K562 (cell line): ENCODE results near the gene SLC5A6.

Source experiments
- ATF1 ChIP-seq, 2 experiments: fragments of 450-650 bp in 1 of 2; IDR thresholded peaks; 2 replicates each; pipeline ENCODE4 v1.6.1; 2016; ENCODE audit warnings: missing compliant biosample characterization in 1 of 2, missing genetic modification characterization in 1 of 2
- DMBX1 ChIP-seq: fragments of 250-450 bp; sonication (Bioruptor Pico); IDR thresholded peaks from 2 replicates; pipeline ENCODE4 v1.8.0; 2022; ENCODE audit warnings: inconsistent platforms, mild to moderate bottlenecking, moderate library complexity, borderline replicate concordance
- EP300 ChIP-seq: IDR thresholded peaks from 2 replicates; pipeline ENCODE4 v1.6.1; 2012; ENCODE audit warnings: low read length, improper control_type of control experiment
- GABPA ChIP-seq: fragments of 200-800 bp; sonication (Bioruptor generic); conservative IDR thresholded peaks from 2 replicates; pipeline ENCODE4 v1.6.1; 2016; ENCODE audit warnings: low read depth, missing genetic modification characterization, missing compliant biosample characterization
- RBFOX2 ChIP-seq: fragments of 200-400 bp; formaldehyde crosslinking; IDR thresholded peaks from 2 replicates; pipeline ENCODE4 v1.6.1; 2017; ENCODE audit warnings: low read depth, mild to moderate bottlenecking, low read length, moderate library complexity
- SMAD3 ChIP-seq: fragments of 450-650 bp; formaldehyde crosslinking; conservative IDR thresholded peaks from 2 replicates; pipeline ENCODE4 v1.4.0; 2020; ENCODE audit warnings: mild to moderate bottlenecking
- ZNF23 ChIP-seq: fragments of 250-450 bp; sonication (Bioruptor Pico); IDR thresholded peaks from 2 replicates; pipeline ENCODE4 v1.4.0; 2020; ENCODE audit warnings: mild to moderate bottlenecking
- TF ChIP-seq, protein P1 (sequence below): IDR thresholded peaks from 3 replicates; pipeline ENCODE4 v1.6.1; 2011; ENCODE audit warnings: borderline replicate concordance, mild to moderate bottlenecking, moderate library complexity; ENCODE audit not compliant: insufficient read length; ENCODE audit errors: extremely low read depth
- TF ChIP-seq, protein P2 (sequence below), 3 experiments: IDR thresholded peaks in 2 of 3; conservative IDR thresholded peaks in 1 of 3; 2 replicates each; pipeline ENCODE4 v1.5.1; 2011 to 2012; ENCODE audit warnings: low read length in 3 of 3, mild to moderate bottlenecking in 3 of 3, control low read depth in 2 of 3, improper control_type of control experiment in 1 of 3, inconsistent platforms in 1 of 3, low read depth in 1 of 3, mixed read lengths in 1 of 3, moderate library complexity in 1 of 3; ENCODE audit not compliant: insufficient read depth in 2 of 3

DNA sequence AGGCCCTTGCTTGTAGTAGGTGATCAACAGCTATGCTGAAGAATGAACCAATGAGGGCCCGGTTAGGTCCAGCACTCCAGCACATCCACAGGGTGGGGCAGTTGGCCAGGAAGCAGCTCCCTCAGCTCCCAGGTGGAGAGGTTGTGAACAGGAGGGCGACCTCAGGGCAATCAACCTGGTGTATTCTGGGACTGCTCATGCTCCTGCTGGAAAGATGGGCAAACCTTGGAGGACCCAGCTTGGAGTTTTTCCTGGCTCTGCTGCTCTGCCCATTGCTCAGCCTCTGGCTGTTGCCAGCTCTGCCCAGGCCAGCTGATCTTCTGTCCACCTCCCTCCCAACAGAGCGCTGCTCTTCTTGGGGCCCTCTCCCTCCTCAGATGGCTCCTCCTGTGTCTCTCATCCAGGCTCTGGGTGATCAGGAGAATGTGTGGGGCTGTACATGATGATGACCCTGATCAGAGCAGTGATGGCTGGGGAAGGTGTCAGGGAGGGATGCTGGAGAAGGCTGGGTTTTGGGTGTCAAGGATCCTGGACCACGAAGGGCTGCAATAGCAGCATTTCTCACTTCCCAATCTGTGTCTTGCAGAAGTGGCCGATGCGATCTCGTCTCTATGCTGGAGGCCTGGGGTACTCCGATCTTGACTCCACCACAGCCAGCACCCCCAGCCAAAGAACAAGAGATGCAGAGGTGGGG lies 59.8 kb downstream of the SLC5A6 start:
- TF ChIP-seq SMAD3 (CRISPR knock-in tag) (no peak), EP300 (no peak), RBFOX2 (no peak), ZNF23 (CRISPR knock-in tag) (no peak), DMBX1 (CRISPR knock-in tag) (no peak), GABPA (no peak), ATF1 (CRISPR knock-in tag; IDR thresholded peaks at IDR 0.05) (no peak), ATF1 (tag; IDR thresholded peaks at IDR 0.05) (no peak)
- TF ChIP-seq, protein P1, sequence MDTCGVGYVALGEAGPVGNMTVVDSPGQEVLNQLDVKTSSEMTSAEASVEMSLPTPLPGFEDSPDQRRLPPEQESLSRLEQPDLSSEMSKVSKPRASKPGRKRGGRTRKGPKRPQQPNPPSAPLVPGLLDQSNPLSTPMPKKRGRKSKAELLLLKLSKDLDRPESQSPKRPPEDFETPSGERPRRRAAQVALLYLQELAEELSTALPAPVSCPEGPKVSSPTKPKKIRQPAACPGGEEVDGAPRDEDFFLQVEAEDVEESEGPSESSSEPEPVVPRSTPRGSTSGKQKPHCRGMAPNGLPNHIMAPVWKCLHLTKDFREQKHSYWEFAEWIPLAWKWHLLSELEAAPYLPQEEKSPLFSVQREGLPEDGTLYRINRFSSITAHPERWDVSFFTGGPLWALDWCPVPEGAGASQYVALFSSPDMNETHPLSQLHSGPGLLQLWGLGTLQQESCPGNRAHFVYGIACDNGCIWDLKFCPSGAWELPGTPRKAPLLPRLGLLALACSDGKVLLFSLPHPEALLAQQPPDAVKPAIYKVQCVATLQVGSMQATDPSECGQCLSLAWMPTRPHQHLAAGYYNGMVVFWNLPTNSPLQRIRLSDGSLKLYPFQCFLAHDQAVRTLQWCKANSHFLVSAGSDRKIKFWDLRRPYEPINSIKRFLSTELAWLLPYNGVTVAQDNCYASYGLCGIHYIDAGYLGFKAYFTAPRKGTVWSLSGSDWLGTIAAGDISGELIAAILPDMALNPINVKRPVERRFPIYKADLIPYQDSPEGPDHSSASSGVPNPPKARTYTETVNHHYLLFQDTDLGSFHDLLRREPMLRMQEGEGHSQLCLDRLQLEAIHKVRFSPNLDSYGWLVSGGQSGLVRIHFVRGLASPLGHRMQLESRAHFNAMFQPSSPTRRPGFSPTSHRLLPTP = no peak
- TF ChIP-seq, protein P2, sequence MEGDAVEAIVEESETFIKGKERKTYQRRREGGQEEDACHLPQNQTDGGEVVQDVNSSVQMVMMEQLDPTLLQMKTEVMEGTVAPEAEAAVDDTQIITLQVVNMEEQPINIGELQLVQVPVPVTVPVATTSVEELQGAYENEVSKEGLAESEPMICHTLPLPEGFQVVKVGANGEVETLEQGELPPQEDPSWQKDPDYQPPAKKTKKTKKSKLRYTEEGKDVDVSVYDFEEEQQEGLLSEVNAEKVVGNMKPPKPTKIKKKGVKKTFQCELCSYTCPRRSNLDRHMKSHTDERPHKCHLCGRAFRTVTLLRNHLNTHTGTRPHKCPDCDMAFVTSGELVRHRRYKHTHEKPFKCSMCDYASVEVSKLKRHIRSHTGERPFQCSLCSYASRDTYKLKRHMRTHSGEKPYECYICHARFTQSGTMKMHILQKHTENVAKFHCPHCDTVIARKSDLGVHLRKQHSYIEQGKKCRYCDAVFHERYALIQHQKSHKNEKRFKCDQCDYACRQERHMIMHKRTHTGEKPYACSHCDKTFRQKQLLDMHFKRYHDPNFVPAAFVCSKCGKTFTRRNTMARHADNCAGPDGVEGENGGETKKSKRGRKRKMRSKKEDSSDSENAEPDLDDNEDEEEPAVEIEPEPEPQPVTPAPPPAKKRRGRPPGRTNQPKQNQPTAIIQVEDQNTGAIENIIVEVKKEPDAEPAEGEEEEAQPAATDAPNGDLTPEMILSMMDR (IDR thresholded peaks at IDR 0.05 in 2 of 3, conservative IDR thresholded peaks at IDR 0.05 in 1 of 3; ENCODE audit: insufficient read depth in 2 of 3, low read depth in 1 of 3, low read length in 3 of 3) = peak in 2 of 3 experiments; percentile 11 to 36; a peak in 2 of 6 replicates
